ENCODE results near the gene UBE3B.

UBE3B gene

DNA sequence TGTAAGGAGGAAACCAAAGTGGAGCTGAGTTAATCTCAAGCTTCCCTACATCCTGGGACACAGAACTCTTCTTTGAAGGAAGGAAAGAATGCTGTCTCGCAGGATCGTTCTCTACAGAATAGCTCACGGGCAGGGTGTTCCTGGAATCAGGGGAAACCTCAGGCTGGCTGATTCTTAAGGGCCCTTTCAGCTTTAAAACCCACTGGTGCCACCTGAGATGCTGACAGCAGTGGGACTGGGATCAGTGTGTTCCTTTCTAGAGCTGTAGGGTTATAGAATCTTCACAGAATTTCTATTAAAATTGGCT lies 47.8 kb downstream of the UBE3B start:
- no peak for FAIRE-seq
- DNase-seq (ENCODE audit: insufficient read length, low spot score), result no peak

DNA sequence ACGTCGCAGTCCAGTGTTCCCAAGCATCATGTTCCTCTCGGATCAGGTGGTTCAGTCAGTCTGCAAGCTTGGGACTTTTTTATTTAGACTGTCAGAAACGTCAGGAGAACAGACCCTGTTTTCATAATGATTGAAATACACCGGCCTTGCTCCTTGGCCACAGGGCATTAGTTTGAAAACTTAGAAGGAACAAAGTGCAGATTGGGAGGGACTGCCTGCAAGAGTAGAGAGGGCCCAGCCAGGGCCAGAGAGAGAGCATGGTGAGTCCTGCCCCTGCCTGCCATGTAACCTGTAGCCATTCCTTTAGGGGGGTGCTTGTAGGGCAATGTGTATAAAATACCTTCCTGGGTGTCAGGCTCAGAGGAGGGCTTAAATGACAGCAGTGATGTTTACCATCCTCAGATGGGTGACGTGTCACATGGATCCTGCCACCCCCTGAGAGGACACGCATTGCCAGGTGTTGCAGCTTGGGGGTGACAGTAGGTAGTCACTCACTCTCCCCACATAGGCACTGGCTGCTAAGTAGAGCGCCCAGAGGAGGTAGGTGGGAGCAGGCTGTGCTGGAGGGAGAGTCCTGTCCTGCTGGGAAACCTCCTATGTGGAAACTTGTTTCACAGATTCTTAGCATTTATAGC lies 50.2 kb downstream of the UBE3B start:
- DNase-seq (ENCODE audit: insufficient read length, low spot score) (no peak), FAIRE-seq (no peak)

DNA sequence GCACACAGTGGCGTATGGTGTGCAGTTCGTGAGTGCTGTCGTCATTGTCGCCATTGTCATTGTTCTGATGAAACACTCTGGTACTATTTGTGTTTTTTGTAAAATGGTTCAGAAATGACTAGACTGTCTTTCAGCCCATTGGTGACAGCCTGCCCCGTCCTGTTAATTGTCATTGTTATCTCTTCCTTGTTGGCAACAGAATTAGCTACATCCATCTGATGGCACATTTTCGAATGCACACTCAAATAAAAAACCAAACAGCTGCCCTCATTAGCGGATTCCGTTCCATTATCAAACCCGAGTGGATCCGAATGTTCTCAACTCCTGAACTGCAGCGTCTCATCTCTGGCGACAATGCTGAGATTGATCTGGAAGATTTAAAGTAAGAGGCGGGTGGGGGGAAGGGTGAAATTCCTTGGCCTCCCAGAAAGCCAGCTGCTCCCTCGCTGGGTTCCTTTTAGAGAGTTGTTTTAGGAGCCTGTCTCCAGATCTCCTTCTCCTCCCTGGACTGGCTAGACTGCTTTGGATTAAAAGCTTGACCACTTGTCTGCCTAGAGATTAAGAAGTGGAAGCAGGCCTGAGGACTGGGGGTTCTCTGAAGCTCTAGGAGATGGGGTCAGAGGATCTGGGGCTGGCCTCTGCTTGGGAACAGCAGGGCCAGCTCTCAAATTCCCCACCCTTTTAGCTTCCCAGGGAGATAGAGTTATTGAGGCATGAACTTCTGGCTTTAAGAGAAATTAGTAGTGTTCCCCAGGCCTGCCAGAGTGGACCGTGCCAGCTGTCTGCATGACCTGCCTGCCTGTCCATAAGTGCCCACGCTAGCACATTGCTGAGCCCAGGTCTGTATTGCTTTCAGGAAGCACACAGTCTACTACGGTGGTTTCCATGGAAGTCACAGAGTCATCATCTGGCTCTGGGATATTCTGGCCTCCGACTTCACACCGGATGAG lies 52.5 kb downstream of the UBE3B start:
- DNase-seq (ENCODE audit: insufficient read length, low spot score) (no peak), FAIRE-seq (no peak)

DNA sequence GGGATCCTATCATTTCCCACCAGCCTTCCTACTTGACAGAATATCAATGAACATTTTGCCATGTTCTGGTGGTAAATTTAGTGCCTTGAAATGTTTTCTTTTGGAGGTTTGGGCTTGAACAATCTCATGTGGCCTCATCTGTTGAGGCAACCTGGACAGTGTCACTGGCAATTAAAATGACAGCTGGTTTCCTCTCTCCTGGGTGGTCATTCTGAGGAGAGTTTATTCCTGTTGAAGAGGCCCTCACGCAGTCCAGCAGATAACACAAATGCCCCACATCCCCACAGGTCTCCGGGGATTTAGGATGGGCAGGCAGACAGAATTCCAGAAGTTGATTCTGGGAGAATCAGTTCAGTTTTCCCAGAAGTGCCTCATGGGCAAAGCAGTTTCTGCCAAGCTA lies 54.0 kb downstream of the UBE3B start:
- DNase-seq (ENCODE audit: insufficient read length, low spot score) (no peak), FAIRE-seq (no peak)

DNA sequence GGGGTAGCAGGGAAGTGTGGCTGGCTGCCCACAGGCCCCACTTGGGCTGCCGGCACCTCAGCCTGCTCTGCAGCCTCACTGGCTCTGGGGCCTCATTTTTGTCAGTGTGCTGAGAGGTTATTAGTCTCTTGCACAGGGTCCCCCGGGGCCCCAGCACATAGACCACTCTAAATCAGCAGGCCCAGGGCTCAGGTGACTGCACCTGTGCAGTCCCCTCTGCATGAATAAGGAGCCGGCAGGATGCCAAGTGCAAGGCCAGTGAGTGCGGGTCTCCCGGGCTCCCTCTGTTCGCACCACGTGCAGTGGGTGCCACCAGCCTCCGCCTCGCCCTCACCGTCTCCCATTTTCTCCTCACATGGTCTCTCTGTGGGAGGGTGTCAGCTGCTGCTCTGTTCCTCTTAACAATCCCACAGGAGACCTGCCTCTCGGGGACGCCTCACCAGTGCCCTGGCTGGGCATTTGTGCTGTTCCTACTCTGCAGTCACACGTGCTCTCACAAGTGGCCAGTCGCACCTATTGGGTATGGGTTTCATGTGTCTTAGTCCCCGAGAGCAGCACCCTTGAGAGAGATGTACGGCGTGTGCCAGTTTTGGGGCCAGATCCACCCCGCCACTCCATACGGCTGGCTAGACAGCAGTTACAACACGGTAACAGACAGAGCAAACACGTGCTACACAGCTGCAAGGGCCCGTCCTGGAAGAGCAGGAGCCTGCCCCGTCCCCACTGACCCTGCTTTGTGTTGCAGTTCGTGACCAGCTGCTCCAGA lies 55.5 kb downstream of the UBE3B start:
- FAIRE-seq, result no peak
- DNase-seq (ENCODE audit: insufficient read length, low spot score), result no peak

DNA sequence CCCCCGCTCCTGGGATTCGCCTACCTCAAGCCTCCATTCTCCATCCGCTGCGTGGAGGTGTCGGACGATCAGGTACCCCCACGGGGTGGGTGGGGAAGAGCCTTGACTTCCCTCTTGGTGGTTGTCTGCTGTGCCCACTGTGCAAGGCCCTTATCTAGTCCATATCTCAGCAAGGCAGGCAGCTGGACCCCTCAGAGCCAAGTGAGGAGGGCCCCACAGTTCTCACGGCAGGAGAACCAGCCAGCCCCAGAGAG lies 56.0 kb downstream of the UBE3B start:
- FAIRE-seq, result no peak
- no peak for DNase-seq (ENCODE audit: insufficient read length, low spot score)

DNA sequence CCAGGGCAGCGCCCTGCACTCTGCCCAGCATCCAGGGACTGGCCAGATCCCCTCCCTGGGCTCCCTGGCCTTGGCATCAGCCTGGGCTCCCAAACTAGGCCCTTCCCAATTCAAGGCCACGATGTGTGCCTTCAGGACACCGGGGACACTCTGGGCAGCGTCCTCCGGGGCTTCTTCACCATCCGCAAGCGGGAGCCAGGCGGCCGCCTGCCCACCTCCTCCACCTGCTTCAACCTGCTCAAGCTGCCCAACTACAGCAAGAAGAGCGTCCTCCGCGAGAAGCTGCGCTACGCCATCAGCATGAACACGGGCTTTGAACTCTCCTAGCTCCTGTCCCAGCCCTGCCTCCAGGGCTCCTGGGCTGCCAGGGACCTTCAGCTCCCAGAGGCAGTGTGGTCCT lies 57.0 kb downstream of the UBE3B start:
- DNase-seq (ENCODE audit: insufficient read length, low spot score), result no peak
- FAIRE-seq, result no peak

DNA sequence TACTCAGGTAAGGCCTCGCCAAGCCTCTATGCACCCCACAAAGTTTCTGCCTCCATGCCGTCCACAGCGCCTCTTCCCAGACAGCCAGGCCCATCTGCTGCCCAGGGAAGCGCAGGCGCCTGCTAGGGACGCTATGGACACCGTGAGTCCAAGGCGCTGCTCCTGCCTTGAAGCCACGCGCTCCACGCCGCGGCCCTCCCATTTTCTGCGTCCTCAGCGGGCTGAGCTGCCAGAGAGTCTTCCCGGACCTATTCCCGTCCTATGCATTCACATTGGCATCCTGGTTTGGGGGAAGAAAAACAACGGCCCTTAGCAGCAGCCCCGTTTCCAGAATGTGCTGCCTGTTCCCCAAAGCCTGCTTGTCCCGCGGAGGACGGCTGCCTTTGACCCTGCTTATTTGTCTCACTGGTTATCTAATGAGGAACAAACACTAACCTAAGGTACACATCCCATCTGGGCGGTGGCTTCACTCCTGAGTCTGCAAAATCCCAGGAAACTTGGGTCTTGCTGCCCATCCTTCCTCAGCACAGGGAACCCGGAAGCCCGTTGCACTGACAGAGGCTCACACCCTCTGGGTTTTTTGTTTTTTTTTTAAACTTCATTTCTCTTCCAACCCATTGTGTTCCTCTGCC lies 57.9 kb downstream of the UBE3B start:
- FAIRE-seq, result no peak
- no peak for DNase-seq (ENCODE audit: insufficient read length, low spot score)

DNA sequence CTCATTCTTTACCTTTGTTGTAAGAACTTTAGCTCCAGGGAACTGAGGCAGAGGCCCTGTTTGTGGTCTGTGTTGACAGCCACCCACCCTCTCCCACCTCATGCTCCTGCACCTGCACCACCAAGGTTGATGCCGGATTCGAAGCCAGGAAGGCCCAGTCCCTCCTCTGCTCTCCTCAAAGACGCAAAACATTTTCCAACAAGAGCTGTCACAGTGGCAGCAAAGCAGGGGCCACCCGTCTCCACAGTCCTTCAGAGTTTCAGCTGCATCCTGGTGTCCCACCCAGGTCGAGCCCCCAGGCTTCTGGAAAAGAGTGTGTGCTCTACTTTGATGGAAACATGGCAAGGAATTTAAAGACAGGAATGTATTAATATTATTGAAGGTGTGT lies 58.4 kb downstream of the UBE3B start:
- FAIRE-seq (no peak), DNase-seq (ENCODE audit: insufficient read length, low spot score) (no peak)

DNA sequence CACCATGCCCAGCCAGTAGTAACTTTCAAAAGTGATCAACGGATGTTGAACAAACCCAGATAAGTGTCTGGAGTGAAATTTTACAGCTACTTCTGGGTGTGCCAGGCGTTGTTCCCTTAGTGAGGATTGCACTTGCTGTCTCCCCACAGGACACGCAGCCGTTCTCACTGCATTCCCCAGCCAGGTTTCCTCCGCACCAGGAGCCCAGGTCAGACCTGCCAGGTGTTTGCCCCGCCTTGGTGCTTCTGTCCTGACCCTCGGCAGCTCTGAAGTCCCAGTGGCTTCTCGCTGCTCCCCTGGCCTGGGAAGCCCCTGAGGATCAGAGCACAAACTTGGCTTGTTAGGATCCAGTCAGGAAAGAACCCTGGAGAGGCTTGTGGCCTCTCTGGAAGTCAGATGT lies 59.7 kb downstream of the UBE3B start:
- DNase-seq (ENCODE audit: insufficient read length, low spot score) (no peak), FAIRE-seq (no peak)

DNA sequence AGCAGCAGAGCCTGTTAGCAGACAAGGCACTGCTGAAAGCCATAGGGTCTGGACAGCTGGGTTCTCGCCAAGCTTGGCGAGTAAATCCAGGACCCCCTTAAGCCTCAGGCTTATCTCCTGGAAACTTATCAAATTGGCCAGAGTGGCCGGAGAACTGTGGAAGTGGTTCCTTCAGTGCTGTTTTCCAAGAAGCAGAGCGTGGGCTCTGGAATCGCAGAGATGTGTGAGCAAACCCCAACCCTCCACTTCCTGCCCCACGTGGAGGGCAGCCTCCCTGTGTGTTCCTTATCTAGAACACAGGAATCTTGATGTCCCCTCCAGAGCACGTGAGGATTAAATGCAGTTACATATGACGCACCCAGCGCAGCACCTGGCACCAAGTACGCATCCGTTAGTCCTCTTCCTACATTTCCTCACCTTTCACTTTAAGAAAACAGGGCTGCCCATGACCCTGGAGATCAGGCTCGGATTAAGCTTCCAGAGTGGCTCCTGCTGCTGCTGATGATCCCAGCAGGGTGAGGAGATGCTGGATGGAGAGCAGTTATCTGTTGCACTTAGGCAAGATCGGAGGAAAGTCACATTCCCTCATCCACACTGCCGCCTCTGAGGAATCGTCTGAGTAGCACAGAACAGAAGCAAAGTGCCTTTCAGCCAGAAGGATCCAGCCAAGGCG lies 60.9 kb downstream of the UBE3B start:
- DNase-seq (ENCODE audit: insufficient read length, low spot score), result no peak
- FAIRE-seq, result no peak

DNA sequence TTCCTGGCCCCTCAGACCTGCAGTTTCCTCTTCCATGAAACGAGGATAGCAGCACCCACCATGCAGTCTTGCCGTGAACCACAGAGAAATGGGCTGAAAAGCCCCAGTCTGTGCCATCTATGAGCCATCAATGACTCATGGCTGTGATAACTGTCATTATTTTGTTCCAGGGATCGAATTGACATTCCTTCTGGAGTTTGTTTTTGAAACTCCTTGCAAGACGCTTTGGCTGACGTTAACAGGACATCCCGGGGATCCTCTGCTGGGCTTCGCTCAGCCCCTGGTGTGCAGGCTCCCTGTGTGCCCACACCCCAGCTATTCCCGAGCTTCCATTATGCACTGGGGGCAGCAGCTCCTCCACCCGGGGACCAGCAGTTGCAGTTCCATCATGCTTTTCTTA lies 62.1 kb downstream of the UBE3B start:
- peak; percentile 31 for DNase-seq (ENCODE audit: insufficient read length, low spot score)

DNA sequence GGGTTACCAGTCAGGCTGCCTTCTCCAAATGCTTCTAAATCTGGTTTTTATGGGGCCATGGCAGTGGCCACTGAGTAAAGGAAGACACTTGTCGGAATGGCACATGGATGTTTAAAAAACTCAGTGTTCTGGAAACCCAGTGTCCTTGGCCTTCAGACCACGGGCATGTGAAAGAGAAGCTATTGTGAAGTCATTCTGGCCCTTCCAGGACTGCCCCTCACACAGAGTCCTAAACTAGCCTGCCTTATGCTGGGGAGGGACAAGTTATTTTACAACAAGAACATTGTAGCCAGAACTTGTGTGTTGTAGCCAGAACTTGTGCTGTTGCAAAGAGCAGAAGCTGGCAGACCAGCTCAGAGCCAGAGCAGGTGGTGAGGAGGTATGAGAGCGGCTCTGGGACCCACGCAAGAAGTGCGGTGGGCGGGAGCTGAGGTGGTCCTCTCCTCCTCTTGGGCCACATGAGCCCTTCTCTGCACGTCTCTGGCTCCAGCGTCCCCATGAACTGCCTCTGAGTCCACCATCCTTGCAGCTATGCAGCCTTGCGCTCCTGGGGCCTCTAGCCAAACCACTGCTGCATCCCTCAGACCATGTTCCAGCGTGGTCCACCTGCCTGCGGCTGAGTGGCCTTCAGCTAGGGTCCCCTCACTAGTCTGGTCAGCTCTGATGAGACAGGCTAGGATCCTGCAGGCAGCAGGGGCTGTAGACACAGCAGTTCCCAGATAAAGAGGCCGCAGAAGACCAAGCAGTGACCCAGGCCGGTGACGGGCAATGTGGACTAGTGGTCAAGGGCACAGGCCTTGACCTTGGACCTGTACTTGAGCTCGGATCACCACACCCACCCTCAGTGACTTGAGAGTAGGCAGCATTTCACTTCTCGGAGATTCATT lies 63.3 kb downstream of the UBE3B start:
- DNase-seq (ENCODE audit: insufficient read length, low spot score) (no peak), FAIRE-seq (no peak)

More for the DNA sequence above, 62.1 kb downstream of the UBE3B start:
- FAIRE-seq, result no peak

DNA sequence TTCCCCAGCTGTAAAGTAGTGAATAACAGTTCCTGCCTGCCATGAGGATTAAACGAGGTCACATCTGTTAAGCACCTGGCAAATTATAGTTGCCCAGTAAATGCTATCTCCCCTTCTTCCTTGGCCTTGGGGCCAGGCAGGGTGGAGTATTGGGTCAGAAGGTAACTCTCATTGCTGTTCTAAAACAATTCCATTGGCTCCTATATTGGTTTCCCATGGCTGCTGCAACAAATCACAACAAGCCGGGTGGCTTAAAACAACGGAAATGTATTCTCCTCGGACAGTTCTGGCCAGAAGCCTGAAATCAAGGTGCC lies 63.9 kb downstream of the UBE3B start:
- DNase-seq (ENCODE audit: insufficient read length, low spot score), result no peak
- FAIRE-seq, result no peak

DNA sequence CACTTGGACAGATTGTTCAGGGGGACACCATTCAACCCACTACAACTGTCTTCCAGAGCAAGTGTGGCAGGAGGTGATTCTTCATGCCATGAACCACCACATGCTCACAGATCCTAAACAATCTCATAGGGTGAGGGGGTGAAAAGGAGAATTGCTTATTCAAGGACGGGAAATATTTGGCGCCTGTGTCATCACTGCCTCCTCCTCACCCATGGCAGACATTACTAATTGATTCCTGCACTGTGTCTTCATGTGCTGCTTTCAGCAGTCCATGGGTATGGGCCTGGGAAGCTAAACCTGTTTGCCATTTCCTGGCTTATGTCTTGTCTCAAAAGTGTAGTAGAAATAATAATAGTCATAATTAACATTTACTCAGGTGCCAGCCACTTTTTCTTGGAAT lies 64.6 kb downstream of the UBE3B start:
- no peak for DNase-seq (ENCODE audit: insufficient read length, low spot score)
- FAIRE-seq, result no peak

DNA sequence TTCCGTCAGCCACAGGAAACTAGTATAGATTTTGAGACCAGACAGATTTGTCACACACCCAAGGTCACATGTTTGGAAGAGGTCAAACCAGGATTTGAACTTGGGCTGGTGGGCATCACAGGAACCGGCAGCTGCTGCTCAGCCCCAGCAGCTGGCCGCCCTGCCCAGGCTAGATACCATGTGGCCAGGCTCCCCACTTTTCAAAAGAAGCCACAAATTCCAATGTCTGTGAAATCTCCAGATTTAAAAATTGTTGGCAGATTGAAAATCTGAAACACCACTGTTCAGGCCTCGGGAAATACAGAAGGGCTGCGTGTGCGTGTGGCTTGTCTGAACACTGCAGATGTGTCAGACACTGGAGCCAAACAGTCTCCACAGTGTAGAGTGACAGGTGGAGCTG lies 65.4 kb downstream of the UBE3B start:
- DNase-seq (ENCODE audit: insufficient read length, low spot score) (no peak), FAIRE-seq (peak; percentile 13)

DNA sequence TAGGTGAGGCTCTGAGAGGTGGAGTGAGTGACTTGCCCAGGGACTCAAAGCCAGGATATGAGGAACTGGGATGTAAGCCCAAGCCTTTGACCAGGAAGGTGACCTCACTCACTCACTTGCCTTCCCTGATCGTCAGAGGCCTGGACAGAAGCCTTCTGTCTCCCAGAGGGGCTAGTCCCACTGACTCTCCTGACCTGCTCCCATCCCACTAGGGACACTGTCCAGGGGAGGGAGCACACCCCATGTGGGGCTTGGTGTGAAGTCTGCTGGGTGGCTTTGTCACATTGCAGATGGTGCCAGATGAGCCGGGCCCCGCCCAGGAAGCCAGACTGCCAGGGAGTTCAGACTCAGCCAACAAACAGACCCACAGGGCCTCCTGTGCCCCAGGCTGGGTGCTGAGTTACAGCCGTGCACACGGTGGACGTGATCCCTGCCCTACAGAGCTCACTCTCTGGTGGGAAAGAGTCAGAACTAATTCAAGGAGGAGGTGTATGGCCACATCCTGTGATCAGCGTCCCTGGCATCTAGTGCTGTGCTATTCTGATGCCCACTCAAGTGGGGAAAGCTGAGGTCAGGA lies 67.6 kb downstream of the UBE3B start:
- FAIRE-seq (no peak), DNase-seq (ENCODE audit: insufficient read length, low spot score) (peak; percentile 29)

DNA sequence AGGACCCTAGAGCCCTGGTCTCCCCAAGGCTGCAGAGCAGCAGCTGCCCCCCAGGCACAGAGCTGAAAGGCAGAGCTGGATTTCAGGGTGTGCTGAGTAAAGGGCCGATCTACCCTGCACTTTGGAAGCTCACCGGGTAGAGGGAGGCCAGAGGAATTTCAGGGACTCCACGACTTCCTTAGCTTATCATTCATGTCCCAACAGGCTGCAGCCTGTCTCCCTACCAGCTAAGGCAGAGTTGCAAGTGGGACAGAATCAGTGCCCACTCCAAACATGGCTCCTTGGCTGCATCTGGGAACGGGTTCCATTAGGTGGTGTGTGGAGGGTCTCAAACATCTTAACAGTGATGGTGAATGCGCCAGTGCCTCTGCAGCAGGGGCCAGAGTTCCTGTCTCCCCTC lies 68.4 kb downstream of the UBE3B start:
- FAIRE-seq (no peak), DNase-seq (ENCODE audit: insufficient read length, low spot score) (no peak)

DNA sequence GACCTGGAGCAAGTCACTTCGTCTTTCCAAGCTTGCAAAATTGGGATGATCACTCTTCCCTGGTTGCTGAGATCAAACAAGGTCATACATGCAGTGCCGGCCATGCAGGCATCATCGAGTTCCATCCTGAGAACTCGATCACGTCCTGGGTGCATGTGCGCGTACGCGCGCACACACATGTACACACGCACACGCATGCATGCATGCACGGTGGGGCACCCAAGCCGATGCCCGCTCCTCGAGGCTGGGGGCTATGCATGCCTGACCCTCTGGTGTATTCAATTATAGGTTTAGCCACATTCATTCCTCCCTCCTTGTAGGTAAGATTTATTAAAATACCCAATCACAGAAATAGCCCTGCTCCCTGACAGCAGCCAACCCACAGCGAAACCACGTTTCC lies 69.9 kb downstream of the UBE3B start:
- FAIRE-seq (no peak), DNase-seq (ENCODE audit: insufficient read length, low spot score) (no peak)

DNA sequence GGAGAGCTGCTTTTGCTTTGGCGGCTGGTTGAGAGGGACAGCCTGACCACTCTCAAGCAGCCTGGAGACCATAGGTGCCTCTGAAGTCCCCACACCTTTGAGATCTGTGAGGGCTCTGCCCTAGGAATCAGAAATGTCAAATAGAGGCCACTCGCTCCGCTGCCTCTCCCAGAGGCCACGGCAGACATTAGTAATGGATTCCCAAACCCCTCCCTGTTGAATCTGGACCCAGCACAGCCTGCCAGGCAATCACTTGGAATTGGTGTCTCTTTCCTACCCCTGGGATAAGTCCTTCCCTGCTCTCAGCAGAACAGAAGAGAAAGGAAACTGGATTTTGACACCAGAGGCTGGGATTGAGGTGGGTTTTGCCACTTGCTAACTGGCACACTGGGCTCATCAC lies 70.8 kb downstream of the UBE3B start:
- FAIRE-seq (no peak), DNase-seq (ENCODE audit: insufficient read length, low spot score) (no peak)
